Measurements from ENCODE around the gene CAMK4.
A peak's percentile ranks its signal among the peaks of the same experiment; 100 is the strongest.

Gene CAMK4

GRCh38 chr5:111447099-111447498, 222.9 kb downstream of the CAMK4 start:
- no peak for DNase-seq

DNA sequence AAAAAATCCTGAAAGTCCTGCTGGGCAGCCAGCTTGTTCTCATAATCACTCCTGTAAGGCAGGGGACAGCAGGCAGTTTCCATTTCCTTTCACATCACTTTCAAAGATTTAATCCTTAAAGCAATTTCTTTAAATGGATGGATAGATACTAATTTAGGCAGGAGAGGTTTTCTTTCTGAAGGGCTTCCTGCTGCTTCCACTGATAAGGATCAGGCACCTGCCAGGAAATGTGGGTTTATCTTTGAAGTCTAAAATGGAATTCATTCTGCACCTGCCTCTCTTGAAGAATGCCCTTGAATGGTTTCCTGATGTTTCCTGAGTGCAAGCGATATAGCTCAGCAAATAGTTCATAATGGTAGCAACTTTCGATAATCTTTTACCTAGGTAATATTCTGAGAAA, 223.6 kb downstream of the CAMK4 start:
- DNase-seq: no peak

DNA sequence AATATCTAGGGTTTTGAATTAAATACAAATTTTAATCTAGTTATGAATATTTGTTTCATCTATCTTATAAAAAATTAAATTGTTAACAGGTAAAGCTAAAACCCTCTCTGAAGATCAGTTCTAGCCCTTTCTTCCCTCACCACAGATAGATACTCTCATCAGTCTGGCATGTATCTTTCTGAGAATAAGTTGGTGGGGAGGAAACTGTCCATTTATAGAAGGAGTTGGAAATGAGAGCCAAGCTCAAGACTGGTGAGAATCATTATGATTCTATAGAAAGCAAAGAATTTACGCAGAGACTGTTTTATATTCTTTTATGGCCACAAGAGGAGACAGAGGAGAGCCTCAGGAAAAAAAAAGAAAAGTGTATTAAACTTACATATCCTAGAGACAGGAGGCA, 229.1 kb downstream of the CAMK4 start:
- DNase-seq: no peak

DNA sequence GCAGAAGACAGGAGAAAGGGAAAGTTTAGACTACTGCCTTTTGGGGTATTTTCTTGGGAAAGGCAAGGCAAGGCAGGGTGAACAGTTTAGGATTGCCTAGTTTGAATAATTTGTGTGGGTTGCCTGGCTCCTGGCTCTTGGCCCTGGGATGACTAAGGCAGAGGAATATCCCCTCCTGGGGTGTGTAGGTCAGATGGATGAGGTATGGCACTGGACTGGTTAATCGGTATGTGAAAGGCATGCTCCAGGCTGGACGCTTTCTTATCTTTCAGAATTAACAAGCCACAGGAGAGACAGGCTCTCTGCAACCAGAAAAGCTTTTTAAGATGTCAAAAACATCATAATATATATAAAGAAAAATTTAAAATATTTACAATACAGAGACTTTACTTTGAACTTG, 229.6 kb downstream of the CAMK4 start:
- DNase-seq: no peak

DNA sequence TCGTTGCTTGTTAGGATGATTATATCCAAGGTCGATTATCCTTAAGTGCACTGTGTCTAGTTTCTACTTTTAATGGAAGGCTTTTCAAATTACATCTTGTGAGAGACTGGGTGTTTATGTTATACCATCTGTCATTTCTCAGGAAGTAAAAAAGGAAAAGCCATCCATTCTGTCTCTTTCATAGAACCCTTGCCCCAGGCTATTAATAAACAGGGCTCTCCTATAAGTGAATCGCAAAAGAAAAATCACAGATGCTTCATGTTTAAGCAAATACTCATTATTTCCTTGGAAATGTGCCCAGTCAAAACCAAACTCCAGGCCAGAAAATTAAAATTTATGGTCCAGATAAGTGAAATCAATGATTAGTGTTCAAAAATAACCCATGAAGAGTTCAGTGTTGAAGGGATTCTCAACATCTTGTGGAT, 230.0 kb downstream of the CAMK4 start:
- DNase-seq: peak; percentile 85

- no peak for DNase-seq
Observed at GRCh38 chr5:111454776-111455175, 230.6 kb downstream of the CAMK4 start.

GRCh38 chr5:111461255-111461671, 237.1 kb downstream of the CAMK4 start:
- no peak for DNase-seq

DNA sequence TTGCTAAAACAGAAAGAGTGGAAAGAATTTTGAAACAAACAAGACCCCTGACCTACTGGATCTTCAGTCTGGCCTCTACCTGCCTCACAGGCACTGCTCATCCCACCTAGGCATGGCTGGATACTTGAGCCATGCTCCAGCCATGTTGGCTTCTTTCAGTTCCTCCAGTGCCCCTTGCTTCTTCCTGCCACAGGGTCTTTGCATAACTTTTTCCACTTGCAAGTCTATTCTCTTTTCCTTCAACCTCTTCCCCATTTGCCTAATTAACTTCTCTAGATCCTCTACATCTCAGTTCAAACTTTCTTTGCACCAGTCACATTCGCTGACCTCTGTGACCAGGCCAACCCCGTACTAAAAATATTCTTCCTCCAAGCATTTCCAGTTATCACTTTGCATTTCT, 237.8 kb downstream of the CAMK4 start:
- no peak for DNase-seq

GRCh38 chr5:111463311-111463710, 239.1 kb downstream of the CAMK4 start:
- DNase-seq: no peak

DNA sequence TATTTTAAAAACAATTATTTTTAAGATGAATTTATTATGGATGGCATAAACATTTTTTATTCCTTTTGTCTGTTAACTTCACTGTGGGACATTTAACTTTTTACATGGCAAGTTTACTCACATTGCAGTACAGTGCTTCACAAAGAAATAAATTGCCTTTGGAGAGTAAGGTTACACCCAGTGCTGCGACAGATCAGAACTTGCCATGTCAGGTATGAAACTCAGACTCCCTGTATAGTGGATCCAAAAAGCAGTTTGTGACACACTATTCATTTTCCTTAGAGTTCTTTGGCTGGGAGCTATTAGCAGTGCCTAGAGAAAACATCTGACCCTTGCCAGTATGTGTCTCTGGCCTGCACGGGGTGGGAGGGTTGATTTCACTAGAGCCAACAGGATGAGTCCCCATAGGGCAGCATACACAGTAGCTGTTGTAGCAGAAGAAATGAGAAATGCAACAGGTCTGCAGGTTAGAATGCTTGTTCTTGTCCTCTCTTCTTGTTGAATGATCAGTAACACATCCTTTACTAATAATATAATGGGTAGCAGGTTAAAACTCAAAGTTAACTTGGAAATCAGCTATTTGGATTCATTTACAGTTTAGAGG, 245.2 kb downstream of the CAMK4 start:
- no peak for DNase-seq

- no peak for DNase-seq
Observed at GRCh38 chr5:111469903-111470302, 245.7 kb downstream of the CAMK4 start.

DNA sequence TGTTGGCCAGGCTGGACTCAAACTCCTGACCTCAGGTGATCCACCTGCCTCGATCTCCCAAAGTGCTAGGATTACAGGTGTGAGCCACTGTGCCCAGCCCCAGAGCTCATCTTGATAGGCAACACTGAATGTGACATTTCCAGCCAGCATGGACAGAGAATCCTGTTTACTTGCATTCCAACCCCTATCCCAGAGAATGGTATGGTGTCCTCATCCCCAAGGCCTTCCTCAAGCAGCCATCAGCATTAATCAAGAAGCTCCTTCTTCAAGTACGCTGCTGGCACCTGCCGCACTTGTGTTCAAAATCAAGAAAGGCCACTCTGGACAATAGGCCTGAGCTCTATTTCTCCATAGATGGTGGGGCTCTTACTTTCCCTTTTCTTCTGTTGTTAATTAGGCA, 247.9 kb downstream of the CAMK4 start:
- no peak for DNase-seq

- no peak for DNase-seq
Observed at GRCh38 chr5:111472579-111472978, 248.4 kb downstream of the CAMK4 start.

DNA sequence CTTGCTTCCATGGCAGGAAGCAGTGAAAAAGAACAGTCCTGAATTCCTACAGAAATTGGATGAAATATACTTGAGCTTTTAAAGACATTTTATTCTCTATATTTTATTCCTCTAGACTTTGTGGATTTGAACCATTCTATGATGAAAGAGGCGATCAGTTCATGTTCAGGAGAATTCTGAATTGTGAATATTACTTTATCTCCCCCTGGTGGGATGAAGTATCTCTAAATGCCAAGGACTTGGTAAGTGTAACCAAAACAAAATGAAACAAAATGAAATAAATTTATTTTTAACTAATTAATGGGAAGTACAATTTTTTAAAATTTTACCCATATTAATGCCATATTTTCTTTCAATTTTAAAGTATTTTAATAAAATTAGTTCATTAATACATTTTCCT, 254.1 kb downstream of the CAMK4 start:
- DNase-seq: no peak

DNA sequence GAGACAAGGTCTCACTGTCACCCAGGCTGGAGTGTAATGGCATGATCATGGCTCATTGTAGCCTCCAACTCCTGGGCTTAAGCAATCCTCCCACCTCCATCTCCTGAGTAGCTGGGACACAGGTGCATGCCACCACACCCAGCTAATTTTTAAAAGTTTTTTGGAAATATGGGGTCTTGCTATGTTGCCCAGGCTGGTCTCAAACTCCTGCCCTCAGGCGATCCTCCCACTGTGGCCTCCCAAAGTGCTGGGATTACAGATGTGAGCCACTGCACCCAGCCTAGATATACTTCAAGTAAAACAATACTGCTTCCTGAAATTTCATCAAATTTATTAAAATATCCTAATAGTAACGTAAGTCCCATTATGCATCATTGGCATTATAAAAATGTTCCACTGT, 254.7 kb downstream of the CAMK4 start:
- no peak for DNase-seq

DNA sequence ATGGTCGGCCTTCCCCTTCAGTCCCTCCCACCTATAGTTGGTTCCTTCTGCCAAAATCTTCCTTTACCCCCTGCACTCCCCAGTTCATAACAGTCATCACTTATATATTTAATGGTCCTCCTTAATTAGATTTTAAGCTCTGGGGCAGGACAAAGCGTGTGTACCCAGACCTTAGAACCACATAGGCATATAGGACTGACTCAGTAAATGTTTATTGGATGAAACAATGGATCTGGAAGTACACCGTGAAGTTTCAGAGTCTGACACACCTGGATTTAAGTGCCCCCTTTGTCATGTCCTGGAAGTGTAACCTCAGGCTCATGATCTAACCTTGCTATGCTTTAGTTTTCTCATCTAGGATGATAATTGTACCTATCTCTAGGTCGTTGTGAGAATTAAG, 256.2 kb downstream of the CAMK4 start:
- DNase-seq: no peak

DNA sequence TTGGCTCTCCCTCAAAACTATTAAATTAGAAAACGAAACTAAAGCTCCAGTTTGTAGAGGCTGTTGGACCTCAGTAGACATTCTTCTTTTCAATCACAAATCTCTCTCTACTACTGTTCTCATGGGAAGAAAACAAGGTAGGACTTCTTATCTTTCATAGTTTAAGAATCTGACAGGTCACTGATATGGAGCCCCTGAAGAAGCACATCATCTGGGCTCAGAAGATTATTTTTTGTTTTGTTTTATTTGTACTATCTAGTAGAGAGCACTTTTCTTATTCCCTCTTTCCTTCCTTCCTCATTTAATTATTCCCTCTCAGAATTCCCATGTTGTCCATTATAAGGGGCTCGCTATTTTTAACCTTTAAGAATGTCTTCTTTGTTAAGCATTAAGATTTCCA, 261.9 kb downstream of the CAMK4 start:
- no peak for DNase-seq

GRCh38 chr5:111486926-111487325, 262.7 kb downstream of the CAMK4 start:
- no peak for DNase-seq

- no peak for DNase-seq
Observed at GRCh38 chr5:111488353-111488752, 264.2 kb downstream of the CAMK4 start.

- DNase-seq: no peak
Observed at GRCh38 chr5:111493031-111493430, 268.8 kb downstream of the CAMK4 start.

GRCh38 chr5:111494355-111494999, 270.3 kb downstream of the CAMK4 start:
- no peak for DNase-seq

- DNase-seq: no peak
Observed at GRCh38 chr5:111495159-111495558, 271.0 kb downstream of the CAMK4 start.

- no peak for DNase-seq
Observed at GRCh38 chr5:111498346-111498745, 274.2 kb downstream of the CAMK4 start.

DNA sequence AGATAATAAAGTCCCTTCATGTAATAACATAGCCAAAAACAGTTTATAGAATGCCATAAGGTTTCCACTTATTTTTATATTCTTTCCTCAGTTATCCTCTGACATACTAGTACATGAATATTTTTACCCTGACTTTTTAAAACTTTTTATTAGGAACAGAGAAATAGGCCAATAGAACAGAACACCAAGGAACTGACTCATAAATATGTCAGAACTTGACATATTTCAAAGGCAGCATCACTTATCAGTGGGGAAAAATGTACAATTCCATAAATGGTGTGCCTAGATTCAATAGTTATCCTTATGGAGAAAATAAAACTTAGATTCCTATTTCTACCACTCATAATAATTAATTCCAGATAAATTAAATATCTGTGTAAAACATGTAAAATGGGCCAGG, 278.8 kb downstream of the CAMK4 start:
- DNase-seq: no peak

- DNase-seq: no peak
Observed at GRCh38 chr5:111505096-111505495, 280.9 kb downstream of the CAMK4 start.

All from NCI-H2081 treated with DMSO at 0.1 percent for 48 hours (cell line).